ENCODE measurements around the gene ZMYM2. TPM values are rescaled to one million over a fixed set of nuclear protein-coding genes. Genes with fewer than 3 reads are reported as not detected.

Gene ZMYM2
- total and polyA plus RNA-seq, 7 donors: 10.4 to 70.3 (median 64.6) TPM

- DNase-seq: no peak
- TF ChIP-seq POLR2A (IDR thresholded peaks at IDR 0.05) (no peak), CTCF (IDR thresholded peaks at IDR 0.05) (no peak), EP300 (IDR thresholded peaks at IDR 0.05) (no peak), POLR2AphosphoS5 (IDR thresholded peaks at IDR 0.05) (no peak)
- 45 to 49% methylated on average over 4 of the region's 4 CpGs for WGBS, 2 donors
- Histone ChIP-seq H3K27me3 (peaks cover 0 to 36% (median 0%) of the 10 kb centered on the region in 3 donors), H3K4me1 (no peaks in the 10 kb centered on the region), H3K36me3 (no peaks in the 10 kb centered on the region), H3K9me3 (no peaks in the 10 kb centered on the region), H3K27ac (no peak overlapping the region), H3K4me3 (no peak overlapping the region)
- intact Hi-C loops (cut with DNase I): no loop called here
These were observed 148.2 kb downstream of the ZMYM2 start for GRCh38 chr13:20106742-20107141.

GRCh38 chr13:20109037-20109436 is 150.5 kb downstream of the ZMYM2 start:
- WGBS, 2 donors: 69 to 94% methylated on average over 2 of the region's 2 CpGs
- H3K27me3 ChIP-seq: peaks cover 0 to 13% (median 0%) of the 10 kb centered on the region in 3 donors
- H3K27ac ChIP-seq: no peak overlapping the region
- H3K4me1 ChIP-seq: no peaks in the 10 kb centered on the region
- TF ChIP-seq CTCF (IDR thresholded peaks at IDR 0.05) (no peak), POLR2AphosphoS5 (IDR thresholded peaks at IDR 0.05) (no peak), POLR2A (IDR thresholded peaks at IDR 0.05) (no peak), EP300 (IDR thresholded peaks at IDR 0.05) (no peak)
- H3K9me3 ChIP-seq: no peaks in the 10 kb centered on the region
- intact Hi-C loops (cut with DNase I): no loop called here
- H3K36me3 ChIP-seq: no peaks in the 10 kb centered on the region
- H3K4me3 ChIP-seq: no peak overlapping the region
- no peak for DNase-seq

GRCh38 chr13:20114066-20114610 is 155.6 kb downstream of the ZMYM2 start:
- Histone ChIP-seq H3K36me3 (no peaks in the 10 kb centered on the region), H3K27me3 (no peaks in the 10 kb centered on the region), H3K9me3 (no peaks in the 10 kb centered on the region), H3K27ac (no peak overlapping the region), H3K4me1 (peaks cover 0 to 7% (median 6%) of the 10 kb centered on the region in 4 donors), H3K4me3 (no peak overlapping the region)
- DNase-seq: no peak
- intact Hi-C loops (cut with DNase I): no loop called here
- 82 to 89% methylated on average over 10 of the region's 10 CpGs for WGBS, 2 donors
- no peak for TF ChIP-seq POLR2A (IDR thresholded peaks at IDR 0.05)
- TF ChIP-seq POLR2AphosphoS5 (IDR thresholded peaks at IDR 0.05): no peak
- TF ChIP-seq EP300 (IDR thresholded peaks at IDR 0.05): no peak
- no peak for TF ChIP-seq CTCF (IDR thresholded peaks at IDR 0.05)

GRCh38 chr13:20116213-20116612 is 157.7 kb downstream of the ZMYM2 start:
- Histone ChIP-seq H3K9me3 (no peaks in the 10 kb centered on the region), H3K36me3 (no peaks in the 10 kb centered on the region), H3K4me3 (no peak overlapping the region), H3K27ac (no peak overlapping the region), H3K27me3 (no peaks in the 10 kb centered on the region), H3K4me1 (peaks cover 0 to 16% (median 10%) of the 10 kb centered on the region in 4 donors)
- 93% methylated on average over 6 of the region's 6 CpGs for WGBS, 2 donors
- DNase-seq: no peak
- intact Hi-C loops (cut with DNase I): no loop called here
- TF ChIP-seq POLR2AphosphoS5 (IDR thresholded peaks at IDR 0.05) (no peak), CTCF (IDR thresholded peaks at IDR 0.05) (no peak), POLR2A (IDR thresholded peaks at IDR 0.05) (no peak), EP300 (IDR thresholded peaks at IDR 0.05) (no peak)
